DMS53 treated with DMSO at 0.1 percent for 48 hours (cell line): ENCODE measurements around the gene DPP10.
"Not testable (repeated sequence)": the region's sequence is repeated elsewhere in the genome, so short reads cannot be mapped to it uniquely, and the experiment has no call there.

Experiments
- DNase-seq: peaks from one replicate; lab custom pipeline; 2025; ENCODE audit not compliant: unreplicated experiment; lab: John Stamatoyannopoulos, UW

Gene DPP10

DNA sequence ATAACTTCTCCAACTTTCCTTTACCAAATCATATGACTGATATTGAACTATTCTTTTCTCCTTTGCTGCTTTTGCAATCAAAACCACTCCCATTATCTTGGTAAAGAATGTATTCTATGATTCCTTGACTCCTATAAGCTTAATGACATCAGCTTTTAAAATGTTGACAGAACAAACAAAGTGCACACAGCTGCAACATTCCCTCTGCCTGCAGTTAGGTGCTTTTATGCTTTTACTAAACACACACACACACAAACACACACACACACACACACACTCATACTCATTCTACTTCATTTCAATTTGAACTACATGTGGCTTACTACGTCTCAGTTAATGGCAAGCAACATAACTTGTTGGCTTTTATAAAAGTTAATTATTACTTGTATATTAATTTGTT lies 946.6 kb downstream of the DPP10 start:
- peak; percentile 95 for DNase-seq

DNA sequence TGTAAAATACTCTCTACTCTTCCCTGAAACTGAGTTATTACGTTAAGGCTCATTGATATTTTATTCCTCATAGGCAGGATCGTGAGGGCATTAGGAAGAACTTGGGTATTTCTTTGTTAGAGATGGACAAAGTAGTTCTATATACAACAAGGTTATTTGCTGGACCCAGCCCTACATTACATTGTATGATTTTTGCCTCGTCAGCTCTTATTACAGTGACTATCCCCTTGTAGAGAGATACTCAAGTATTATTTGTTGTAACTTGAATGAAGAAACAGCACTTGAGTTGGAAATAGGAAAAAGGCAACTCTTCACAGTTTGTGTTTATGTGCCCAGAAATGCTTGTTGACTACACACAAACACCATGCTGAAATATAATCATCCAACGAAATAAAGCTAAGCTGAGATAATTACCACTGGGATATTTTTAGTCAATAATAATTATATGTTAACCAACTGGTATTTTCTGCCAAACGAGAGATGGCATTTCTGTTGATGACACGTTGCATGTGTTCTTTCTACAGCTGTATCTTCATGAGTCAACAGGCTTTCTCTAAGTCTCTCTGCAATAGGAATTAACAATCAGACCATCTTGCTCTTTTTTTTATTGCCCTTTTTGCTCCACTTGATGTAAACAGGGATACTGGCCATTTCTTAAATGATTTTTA lies 947.6 kb downstream of the DPP10 start:
- no peak for DNase-seq

DNA sequence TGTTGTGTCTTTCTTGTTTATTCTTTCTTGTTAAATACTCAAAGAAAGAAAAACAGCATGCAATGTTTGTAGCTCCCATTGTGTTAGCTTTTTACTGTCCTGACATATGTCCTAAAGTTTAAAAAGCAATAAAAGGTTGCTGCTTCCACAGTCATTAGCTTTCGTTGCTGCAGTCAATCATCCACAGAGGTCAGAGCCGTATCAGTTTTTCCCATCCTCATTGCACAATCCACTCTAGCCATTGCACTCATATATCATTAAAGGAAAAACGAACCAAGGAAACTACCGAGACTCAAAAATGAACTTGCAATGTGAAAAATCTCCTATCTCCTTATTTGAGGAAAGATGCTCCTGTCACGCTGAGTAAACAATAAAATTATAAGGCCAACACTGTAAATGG lies 954.1 kb downstream of the DPP10 start:
- DNase-seq, result no peak

DNA sequence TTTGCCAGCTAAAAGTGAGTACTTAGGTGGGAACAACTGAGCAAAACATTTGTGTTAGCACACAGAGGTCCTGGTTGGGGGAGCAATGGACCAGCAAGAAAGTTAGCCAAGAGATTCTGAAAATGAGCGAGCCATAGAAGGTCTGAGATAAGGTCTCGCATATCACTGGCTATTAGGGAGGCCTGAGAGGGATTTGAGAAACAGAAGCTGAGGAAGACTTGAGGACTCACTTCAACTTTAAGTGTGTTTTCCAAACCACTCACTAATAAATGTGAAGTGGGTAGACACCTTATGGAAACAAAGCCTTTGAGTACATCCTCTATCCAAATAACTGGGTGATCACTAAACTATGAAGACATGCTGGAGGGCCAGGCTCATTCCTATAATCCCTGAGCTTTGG lies 958.5 kb downstream of the DPP10 start:
- no peak for DNase-seq

DNA sequence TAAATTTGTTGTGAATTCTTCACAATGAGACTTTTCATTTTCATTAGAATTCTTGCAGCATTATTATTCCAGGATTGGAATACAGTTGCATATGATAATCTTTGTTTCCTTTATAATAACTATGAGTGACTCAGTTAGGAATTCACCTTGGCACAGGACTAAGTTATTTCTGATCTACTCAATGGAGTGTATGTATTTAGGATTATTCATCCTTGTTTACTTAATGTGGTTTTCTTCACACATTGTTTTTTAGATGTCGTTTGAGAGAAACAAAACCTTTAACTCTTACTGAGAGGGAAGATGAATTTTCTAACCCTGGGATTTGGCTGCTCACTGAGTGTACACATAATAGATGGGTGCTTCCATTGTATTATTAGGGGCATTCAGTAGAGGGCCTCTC lies 970.1 kb downstream of the DPP10 start:
- no peak for DNase-seq

DNA sequence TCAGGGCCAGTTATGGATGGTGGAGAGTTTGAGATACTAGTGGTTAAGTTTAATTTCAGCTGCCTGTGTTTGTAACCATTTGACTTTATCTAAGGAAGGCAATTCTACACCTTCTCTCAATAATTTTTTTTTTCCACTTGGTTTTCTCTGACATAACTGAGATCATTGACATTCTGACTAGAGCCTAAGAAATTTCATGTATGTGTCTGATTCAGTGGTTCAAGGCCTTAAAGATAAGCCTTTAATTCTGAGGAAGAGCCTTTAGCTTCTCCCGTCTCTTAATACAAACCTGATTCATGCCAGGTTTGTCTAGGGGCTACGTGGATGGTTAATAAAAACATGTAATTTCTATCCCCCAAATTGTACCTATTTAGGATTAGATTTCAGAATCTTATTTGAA lies 971.4 kb downstream of the DPP10 start:
- no peak for DNase-seq

DNA sequence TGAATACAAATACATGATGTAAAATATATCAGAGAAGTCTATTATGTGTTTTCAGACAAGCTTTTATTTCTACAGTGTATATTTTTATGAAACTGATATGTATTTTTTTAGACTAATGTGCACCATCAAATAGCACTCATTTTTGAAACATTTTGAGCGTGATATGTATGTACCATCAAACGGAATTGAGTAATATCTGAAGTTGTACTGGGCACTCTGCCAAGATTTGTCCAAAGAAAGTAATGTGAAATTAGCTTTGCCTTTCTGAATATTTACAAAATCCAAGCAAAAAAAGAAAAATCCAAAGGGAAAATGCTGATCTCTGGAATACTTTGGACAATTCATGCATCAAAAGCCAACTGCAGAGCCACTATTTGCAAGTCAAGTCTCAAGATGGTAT lies 972.0 kb downstream of the DPP10 start:
- no peak for DNase-seq

DNA sequence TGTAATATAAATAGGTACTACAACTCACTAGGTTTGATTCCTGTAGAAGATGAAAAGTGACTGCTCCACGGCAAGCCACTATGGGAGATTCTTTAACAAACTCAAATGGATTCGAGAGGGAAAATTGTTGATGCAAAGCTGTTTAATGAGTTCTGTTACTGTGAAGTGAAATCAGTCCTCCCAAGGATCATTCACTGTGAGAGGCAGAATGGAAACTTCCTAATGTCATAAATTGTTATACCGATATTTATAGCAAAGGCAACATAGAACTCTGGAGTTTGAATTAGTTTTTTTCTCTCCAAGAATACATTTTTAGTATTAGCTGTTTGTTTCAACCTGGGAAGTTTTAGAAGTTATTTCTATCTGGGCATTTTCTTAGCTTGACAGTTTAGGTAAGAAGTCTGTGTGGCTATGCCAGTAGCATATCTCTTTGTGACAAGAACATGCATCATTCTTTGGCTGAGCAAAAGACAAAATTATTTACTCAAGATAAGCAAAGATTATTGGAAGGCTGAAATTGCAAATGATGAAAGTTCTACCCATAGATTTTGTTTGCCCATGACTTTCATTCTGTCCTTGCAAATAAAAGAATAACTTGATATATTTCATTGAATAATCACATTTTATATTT lies 979.7 kb downstream of the DPP10 start:
- DNase-seq, result no peak

DNA sequence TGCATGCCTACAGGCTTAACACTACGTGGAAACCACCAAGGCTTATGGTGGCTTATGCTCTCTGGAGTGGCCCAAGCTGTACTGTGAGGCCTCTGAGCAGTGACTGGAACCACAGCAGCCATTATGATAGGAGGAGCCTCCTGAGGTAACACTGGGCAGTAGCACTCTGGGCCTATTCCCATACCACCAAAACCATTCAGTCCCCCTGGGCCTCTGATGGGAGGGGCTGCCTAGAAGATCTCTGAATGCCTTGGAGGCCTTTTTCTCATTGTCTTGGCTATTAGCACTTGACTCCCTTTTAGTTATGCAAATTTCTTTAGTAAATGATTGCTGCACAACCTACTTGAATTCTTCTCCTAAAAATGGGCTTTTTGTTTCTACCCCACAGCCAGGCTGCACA lies 985.0 kb downstream of the DPP10 start:
- DNase-seq, result no peak

DNA sequence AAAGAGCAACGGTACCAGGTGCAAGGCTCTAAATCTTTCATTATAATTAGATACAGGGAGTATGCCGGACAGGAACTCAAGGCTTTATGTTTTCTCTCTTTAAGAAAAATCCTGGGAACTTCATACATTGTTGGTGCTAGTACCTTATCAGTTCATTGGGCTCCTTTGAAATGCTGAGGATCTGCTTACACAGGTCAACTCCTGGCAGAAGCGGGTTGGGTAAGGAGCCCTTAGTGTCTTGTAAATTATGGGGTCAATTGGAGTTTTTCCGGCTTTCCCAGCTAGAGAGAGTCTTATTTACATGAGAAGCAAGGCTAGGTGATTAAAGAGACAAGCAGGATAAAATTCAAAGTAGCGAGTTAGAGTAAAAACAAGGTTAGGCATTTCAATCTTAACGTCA lies 998.3 kb downstream of the DPP10 start:
- DNase-seq, result not testable (repeated sequence)

DNA sequence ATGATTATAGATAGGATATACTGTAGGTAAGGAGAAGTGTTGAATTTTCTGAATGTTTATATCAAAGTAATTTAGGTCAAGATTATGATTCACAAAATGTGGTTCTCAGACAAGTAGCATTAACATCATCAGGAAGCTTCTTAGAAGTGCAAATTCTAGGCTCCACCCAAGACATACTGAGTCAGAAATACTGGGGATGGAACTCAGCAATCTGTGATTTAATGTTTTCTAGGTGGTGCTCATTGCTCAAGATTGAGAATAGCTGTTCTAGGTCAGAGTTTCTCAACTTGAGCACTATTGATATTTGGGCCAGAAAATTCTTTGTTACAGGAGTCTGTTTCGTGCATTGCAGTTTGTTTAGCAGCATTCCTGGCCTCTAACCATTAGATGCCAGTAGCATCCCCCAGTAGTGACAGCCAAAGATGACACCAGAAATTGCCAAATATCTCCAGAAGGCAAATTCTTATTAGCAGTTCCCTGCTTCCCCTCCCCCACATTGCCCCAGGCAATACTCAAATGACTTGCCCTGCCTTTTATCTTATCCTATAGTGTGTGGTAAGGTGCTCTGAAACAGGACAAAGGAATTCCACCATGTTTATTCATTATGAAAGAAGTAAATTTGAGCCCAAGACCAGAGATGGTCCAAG lies 1001.2 kb downstream of the DPP10 start:
- no peak for DNase-seq

DNA sequence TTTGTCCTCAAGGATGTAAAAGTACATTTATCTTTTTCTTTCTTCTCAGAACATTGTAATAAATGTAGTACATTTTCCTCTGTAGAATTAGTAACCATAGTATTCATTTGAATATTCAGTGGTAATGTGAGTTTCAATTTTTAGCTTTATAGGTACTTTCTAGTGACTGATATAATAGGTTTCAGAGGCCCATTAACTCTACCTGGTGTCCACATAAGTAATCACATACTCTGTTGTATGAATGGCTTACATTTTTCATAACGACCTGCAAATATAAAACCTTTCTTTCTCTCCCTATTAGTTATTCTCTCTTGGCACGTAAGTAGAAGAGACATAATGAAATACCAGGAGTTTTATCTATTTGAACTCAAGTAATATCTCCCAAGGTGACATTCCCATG lies 1017.6 kb downstream of the DPP10 start:
- DNase-seq, result no peak

DNA sequence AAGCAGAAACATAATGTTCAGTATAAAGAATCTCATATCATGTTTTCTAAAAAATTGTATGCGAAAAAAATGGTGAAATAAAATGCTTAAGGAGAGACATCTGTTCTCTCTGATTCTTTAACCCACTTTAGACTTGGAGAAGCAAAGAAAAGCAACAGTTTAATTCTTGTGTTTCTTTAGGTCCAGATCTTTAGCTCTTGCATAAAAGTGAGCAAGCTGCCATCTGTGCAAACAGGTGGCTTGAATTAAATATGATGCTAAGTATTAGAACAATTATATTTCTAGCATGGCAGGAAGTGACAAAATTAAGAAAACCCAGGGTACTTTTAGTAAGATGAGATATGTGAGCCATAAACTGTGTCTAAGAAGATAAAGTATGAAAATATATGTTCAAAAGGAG lies 1038.3 kb downstream of the DPP10 start:
- DNase-seq, result no peak

DNA sequence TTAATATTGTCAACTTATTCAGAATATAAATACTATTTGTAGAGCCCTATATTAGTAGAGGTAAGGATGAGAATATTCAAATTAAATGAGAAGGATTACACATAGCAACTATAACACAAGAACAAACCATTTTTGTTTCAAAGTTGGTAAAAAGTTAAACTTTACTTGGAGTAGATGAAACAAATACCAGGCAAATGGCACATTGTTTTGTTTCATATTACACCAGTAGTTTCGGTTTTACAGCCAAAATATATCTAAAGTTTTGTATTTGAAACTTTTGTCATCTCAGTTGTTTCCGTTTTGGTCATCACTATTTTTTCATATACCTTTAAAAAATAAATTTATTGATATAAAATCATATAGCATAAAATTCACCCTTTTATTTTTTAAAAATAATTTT lies 1039.4 kb downstream of the DPP10 start:
- no peak for DNase-seq

DNA sequence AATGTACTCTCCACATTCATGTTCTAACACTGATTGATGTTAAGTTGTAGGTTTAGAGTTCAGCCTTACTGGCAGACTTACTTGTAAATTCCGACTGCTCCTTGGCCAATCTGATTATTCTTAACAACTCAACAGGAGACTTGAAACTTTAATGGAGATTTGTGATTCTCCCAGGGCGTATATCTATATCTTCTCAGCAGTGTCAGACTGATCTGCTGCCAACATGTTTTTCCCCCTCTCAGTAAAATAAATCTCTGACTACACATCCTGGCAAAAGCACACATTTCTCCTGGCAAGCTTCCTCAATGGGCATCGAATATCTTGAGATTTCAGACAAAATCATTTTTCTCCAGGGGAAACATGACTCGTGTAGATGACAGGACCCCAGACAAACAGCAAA lies 1041.2 kb downstream of the DPP10 start:
- no peak for DNase-seq

DNA sequence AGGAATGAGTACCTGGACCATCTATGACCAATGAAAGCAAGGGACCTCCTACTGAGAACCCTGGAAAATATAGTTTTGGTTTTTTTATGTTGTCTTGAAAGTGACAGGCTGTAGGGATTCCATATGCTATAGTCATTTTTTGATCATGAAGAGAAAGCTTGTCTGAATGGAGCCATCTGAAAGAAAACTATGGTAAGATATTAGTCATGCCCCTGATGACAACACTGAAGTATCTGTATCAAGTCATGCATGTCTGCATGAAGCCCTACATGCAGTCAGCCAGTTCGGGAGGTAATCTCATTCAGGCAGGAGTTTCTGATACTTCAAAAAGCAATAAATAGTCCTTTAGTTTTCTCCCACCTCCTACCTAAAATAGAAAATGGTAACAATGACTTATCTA lies 1042.0 kb downstream of the DPP10 start:
- peak; percentile 49 for DNase-seq

DNA sequence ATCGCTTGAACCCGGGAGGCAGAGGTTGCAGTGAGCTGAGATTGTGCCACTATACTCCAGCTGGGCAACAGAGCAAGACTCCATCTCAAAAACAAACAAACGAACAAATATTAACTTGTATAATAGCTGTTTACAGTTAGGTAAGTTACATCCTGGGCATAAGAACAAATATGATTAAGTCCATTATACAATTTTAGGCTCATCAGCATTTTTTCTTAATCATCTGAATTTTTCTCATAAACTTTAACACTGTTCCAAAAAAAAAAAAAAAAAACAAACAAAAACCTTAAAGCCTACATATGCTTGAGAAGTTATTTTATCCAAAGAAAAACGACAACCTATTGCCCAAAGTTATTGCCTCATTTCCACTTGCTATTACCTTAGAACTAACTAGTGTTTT lies 1042.5 kb downstream of the DPP10 start:
- no peak for DNase-seq

DNA sequence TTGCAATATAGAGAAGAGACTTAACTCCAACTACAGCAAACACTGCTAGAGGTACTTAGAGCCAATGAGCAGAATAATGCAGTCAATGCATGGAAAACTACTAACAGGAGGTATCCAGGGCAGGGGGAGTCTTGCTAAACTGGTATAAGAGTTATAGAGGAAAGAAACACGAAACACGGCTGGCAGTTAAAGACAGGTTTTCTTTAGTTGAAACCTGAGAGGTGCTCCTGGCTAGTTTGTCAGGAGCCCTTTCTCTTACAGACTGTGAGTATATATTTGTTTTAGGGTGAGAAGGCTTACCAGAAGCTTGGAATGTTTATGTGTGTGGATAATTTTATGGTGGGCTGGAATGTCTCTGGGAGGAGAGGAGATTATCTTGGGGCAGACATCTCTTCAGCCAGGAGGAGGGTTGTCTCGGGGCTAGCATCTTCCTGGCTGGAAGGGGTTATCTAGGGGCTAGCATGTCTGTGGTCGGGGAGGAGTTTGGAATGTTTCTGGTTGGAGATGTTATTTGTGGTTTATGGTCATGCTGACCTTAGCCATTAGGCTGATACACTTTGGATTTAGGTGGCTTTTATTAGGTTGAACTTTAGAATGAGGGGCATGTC lies 1048.8 kb downstream of the DPP10 start:
- DNase-seq, result no peak

DNA sequence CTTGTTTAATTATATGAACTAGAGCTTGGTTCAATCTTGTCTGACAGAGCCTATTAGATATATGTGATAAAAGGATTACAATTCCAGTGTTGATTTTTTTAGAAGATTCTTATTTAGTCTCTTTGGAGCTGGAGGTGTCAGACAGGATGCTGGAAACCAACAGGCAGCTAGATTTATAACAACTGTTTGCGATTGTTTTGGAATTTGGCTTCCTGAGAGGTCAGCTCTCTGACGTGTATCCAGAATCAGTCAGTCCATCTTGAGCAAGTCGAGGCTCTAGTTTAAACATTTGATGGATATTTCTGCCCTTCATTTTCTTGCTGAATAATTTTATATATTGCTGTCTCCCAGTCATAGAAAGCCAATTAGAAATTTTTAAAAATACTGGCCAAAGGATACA lies 1062.9 kb downstream of the DPP10 start:
- DNase-seq, result no peak

DNA sequence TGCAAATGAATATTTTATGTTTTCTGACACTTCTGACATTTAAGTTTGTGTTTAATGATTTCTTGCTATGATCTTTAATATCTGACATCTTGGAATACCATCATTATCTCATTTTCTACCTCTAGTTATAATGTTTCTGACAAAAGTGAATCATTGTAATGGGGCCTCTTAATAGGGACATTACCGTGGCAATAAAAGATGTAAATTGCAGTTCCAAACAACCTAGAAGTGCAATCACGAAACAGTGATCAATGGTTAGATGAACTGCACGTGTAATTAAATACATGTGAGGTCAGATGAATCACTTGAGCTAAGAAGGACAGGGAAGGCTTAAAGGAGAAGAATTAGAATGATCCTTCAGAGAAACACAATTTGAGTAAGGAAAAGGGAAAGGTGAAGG lies 1078.3 kb downstream of the DPP10 start:
- DNase-seq, result no peak

DNA sequence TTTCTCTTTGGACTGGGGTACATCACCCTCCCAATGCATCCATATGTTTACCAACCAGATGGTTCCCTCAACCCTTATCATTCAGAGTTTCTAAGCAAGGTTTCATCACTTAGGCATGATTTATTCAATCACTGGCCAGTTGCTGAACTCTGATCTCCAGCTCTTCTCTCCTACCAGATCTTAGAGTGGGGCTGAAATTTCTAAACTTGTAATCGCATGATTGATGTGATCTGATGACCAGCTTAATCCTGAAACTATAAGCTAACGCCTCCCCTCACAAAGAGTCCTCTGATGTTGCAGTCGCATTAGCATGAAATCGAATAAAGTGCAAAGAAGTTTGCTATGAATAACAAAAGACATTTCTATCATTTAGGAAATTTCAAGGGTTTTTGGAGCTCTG lies 1082.0 kb downstream of the DPP10 start:
- no peak for DNase-seq

DNA sequence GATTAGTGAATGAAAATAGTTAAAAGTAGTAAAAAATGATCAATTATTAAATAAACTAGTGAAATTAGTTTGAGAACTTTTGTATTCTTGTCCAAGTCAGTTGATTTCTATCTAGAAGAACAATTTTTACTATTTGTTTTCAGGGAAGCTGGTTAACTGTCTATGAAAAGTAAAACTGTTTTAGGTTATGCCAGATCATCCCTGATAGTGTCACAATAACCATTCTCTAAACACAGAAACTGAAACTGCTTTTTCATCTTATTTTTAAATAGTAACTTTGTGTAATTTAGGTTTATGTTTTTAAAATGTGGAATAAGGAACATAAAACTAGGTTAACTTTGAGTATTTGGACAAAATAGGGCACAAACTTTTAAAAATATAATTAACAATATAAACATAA lies 1087.2 kb downstream of the DPP10 start:
- DNase-seq, result no peak
